ENCODE data around the gene BRD4. TPM values are rescaled to one million over a fixed set of nuclear protein-coding genes. Genes with fewer than 3 reads are reported as not detected.

BRD4 gene
- total RNA-seq, 2 experiments from 2014 or later = 33.6 to 143 TPM

- H3K27ac ChIP-seq (ENCODE audit: low read depth, low read length, poor library complexity, severe bottlenecking) = no peak overlapping the region
- no peak overlapping the region; the same call in 1 of the 2 replicates for H3K4me2 ChIP-seq (ENCODE audit: low read length)
- no peaks in the 10 kb centered on the region for H3K9me3 ChIP-seq (ENCODE audit: low read length)
- no TSS peak for BruUV-seq (replicated peaks)
- H3K79me2 ChIP-seq (ENCODE audit: insufficient read depth, low read depth, low read length) = peaks cover 100% of the 10 kb centered on the region
- no peak overlapping the region for H2AFZ ChIP-seq (ENCODE audit: low read length)
- H3K36me3 ChIP-seq (ENCODE audit: insufficient read depth, low read length) = peaks cover 24% of the 10 kb centered on the region; the same call in 1 of the 2 replicates
- intact Hi-C loops (cut with micrococcal nuclease; ENCODE audit: unreplicated experiment) = no loop called here
- no peaks in the 10 kb centered on the region for H3K9me2 ChIP-seq (ENCODE audit: insufficient read depth, low read length)
- peaks cover 73% of the 10 kb centered on the region for H4K20me1 ChIP-seq (ENCODE audit: insufficient read depth, low read length)
- TF ChIP-seq CTCF (conservative IDR thresholded peaks at IDR 0.05; ENCODE audit: low read length) (no peak), EZH2phosphoT487 (IDR thresholded peaks at IDR 0.05; ENCODE audit: borderline replicate concordance, low read depth, low read length) (no peak)
- no peak for DNase-seq (ENCODE audit: low spot score)
- H3K4me1 ChIP-seq (ENCODE audit: insufficient read depth, low read length, poor library complexity, severe bottlenecking) = peaks cover 52% of the 10 kb centered on the region
- CTCF ChIA-PET (ENCODE audit: unreplicated experiment) = no interaction called here
- H3K4me3 ChIP-seq (ENCODE audit: low read depth, low read length, poor library complexity, severe bottlenecking) = no peak overlapping the region
- POLR2A ChIA-PET = no interaction called here
Observed at GRCh38 chr19:15279326-15279904, 52.9 kb downstream of the BRD4 start.

- intact Hi-C loops (cut with micrococcal nuclease; ENCODE audit: unreplicated experiment) = no loop called here
- peaks cover 100% of the 10 kb centered on the region for H3K79me2 ChIP-seq (ENCODE audit: insufficient read depth, low read depth, low read length)
- H3K9me3 ChIP-seq (ENCODE audit: low read length) = no peaks in the 10 kb centered on the region
- H3K4me2 ChIP-seq (ENCODE audit: low read length) = no peak overlapping the region
- peaks cover 41% of the 10 kb centered on the region for H3K36me3 ChIP-seq (ENCODE audit: insufficient read depth, low read length)
- no peak overlapping the region for H3K27ac ChIP-seq (ENCODE audit: low read depth, low read length, poor library complexity, severe bottlenecking)
- no TSS peak for BruUV-seq (replicated peaks)
- ChIA-PET POLR2A (no interaction called here), CTCF (ENCODE audit: unreplicated experiment) (no interaction called here)
- H2AFZ ChIP-seq (ENCODE audit: low read length) = no peak overlapping the region
- H4K20me1 ChIP-seq (ENCODE audit: insufficient read depth, low read length) = peaks cover 63% of the 10 kb centered on the region
- DNase-seq (ENCODE audit: low spot score) = no peak
- H3K4me1 ChIP-seq (ENCODE audit: insufficient read depth, low read length, poor library complexity, severe bottlenecking) = peaks cover 25% of the 10 kb centered on the region
- H3K4me3 ChIP-seq (ENCODE audit: low read depth, low read length, poor library complexity, severe bottlenecking) = no peak overlapping the region
- no peaks in the 10 kb centered on the region for H3K9me2 ChIP-seq (ENCODE audit: insufficient read depth, low read length)
- TF ChIP-seq EZH2phosphoT487 (IDR thresholded peaks at IDR 0.05; ENCODE audit: borderline replicate concordance, low read depth, low read length) (no peak), CTCF (conservative IDR thresholded peaks at IDR 0.05; ENCODE audit: low read length) (no peak)
Observed at GRCh38 chr19:15276620-15277215, 55.6 kb downstream of the BRD4 start.

GRCh38 chr19:15274477-15274876 lies 57.9 kb downstream of the BRD4 start:
- Histone ChIP-seq H3K27ac (ENCODE audit: low read depth, low read length, poor library complexity, severe bottlenecking) (no peak overlapping the region), H3K9me2 (ENCODE audit: insufficient read depth, low read length) (no peaks in the 10 kb centered on the region), H3K4me2 (ENCODE audit: low read length) (no peak overlapping the region), H3K36me3 (ENCODE audit: insufficient read depth, low read length) (peaks cover 54% of the 10 kb centered on the region), H4K20me1 (ENCODE audit: insufficient read depth, low read length) (peaks cover 41% of the 10 kb centered on the region), H3K9me3 (ENCODE audit: low read length) (no peaks in the 10 kb centered on the region), H3K79me2 (ENCODE audit: insufficient read depth, low read depth, low read length) (peaks cover 92% of the 10 kb centered on the region), H3K4me1 (ENCODE audit: insufficient read depth, low read length, poor library complexity, severe bottlenecking) (peaks cover 3% of the 10 kb centered on the region), H2AFZ (ENCODE audit: low read length) (no peak overlapping the region), H3K4me3 (ENCODE audit: low read depth, low read length, poor library complexity, severe bottlenecking) (no peak overlapping the region)
- ChIA-PET POLR2A (no interaction called here), CTCF (ENCODE audit: unreplicated experiment) (interaction anchor here (0.6 kb wide), 1 partner anchor 145 kb away, joined by 5 read pairs; no protein-coding TSS in a partner anchor)
- TF ChIP-seq CTCF (conservative IDR thresholded peaks at IDR 0.05; ENCODE audit: low read length) (no peak), EZH2phosphoT487 (IDR thresholded peaks at IDR 0.05; ENCODE audit: borderline replicate concordance, low read depth, low read length) (no peak)
- DNase-seq (ENCODE audit: low spot score) = no peak
- intact Hi-C loops (cut with micrococcal nuclease; ENCODE audit: unreplicated experiment) = no loop called here
- no TSS peak for BruUV-seq (replicated peaks)

Data from OCI-LY7 (cell line).